ENCODE results near the gene ORC1.
"Not testable (repeated sequence)": the region's sequence is repeated elsewhere in the genome, so short reads cannot be mapped to it uniquely, and the experiment has no call there.

ORC1 gene

DNA sequence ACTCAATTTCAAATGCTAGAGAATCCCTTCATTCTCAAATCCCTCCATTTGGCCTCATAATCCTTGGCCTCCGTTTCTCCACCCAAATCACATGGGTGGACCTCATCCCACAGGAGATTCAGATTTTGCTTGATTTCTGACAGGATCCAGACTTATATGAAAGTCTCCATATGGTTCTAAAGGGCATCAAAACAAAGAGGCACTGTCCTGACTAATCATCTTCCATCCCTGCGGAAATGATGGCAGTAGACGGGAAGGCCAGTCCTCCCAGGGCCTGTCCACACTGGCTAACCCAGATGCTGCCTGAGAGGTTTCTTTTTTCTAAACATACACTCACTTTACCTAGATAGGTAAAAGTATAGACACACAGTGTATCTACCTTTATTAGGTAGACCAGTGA, 18.8 kb downstream of the ORC1 start:
- no peak for DNase-seq (ENCODE audit: low read depth)

DNA sequence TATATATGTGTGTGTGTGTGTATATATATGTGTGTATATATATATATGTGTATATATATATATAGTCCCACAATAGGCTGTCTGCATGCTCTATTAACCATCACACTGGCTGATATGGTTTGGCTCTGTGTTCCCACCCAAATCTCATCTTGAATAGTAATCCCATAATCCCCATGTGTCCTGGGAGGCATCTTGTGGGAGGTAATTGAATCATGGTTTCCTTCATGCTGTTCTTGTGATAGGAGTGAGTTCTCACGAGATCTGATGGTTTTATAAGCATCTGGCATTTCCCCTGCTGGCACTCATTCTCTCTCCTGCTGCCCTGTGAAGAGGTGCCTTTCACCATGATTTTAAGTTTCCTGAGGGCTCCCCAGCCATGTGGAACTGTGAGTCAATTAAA, 34.4 kb downstream of the ORC1 start:
- DNase-seq (ENCODE audit: low read depth), result not testable (repeated sequence)

DNA sequence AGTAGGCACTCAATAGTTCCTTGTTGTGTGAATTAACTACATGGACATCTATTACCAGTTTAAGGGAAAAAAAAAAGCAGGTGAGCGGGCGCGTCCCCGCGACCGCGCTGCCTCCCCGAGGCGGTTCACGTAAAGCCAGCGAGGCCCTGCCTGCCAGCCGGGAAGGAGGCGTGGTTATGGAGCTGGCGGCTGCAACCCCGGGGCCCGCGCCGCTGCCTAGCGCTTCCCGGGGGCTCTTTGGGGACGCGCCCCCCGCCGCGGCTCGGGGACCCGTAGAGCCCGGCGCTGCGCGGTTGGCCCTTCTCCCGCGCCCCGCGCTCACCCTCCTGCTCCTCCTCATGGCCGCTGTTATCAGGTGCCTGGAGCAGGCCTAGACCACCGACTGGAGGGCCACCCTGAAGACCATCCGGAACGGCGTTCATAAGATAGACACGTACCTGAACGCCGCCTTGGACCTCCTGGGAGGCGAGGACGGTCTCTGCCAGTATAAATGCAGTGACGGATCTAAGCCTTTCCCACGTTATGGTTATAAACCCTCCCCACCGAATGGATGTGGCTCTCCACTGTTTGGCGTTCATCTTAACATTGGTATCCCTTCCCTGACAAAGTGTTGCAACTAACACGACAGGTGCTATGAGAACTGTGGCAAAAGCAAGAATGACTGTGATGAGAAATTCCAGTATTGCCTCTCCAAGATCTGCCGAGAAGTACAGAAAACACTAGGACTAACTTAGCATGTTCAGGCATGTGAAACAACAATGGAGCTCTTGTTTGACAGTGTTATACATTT, 35.6 kb downstream of the ORC1 start:
- DNase-seq (ENCODE audit: low read depth), result peak; percentile 49

DNA sequence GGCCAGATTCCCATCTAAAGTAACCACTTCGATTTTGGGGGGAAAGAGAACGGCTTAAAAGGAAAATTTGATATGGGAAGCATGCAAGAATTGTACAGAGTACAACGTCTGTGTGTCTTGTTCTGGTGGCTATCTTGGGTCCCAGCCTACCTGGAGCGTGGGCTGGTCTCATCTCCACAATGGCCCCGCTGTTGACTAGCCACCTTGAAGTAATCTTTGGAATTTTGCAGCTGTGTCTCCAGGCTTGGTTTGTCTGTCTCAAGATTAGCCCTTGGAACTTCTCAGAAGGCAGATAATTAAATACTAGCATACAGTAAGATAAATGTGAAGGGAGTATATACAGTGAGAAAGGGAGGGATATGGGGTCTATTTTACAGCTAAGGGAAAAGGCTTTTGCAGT, 37.0 kb downstream of the ORC1 start:
- DNase-seq (ENCODE audit: low read depth), result no peak

DNA sequence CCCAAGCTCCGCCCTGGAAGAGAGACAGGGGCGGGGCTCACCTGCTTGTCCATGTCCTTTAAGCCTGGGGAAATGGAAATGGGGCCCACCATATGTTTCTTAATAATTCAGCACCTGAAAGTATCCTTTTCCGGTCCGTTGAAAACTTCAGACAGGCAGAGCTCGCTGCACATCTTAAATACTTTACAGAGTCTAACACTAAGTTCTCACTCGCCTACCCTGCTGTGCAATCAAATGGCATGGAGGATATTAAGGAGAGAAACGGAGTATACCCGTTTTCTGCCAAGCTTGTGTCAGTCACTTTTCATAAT, 37.8 kb downstream of the ORC1 start:
- DNase-seq (ENCODE audit: low read depth), result no peak

DNA sequence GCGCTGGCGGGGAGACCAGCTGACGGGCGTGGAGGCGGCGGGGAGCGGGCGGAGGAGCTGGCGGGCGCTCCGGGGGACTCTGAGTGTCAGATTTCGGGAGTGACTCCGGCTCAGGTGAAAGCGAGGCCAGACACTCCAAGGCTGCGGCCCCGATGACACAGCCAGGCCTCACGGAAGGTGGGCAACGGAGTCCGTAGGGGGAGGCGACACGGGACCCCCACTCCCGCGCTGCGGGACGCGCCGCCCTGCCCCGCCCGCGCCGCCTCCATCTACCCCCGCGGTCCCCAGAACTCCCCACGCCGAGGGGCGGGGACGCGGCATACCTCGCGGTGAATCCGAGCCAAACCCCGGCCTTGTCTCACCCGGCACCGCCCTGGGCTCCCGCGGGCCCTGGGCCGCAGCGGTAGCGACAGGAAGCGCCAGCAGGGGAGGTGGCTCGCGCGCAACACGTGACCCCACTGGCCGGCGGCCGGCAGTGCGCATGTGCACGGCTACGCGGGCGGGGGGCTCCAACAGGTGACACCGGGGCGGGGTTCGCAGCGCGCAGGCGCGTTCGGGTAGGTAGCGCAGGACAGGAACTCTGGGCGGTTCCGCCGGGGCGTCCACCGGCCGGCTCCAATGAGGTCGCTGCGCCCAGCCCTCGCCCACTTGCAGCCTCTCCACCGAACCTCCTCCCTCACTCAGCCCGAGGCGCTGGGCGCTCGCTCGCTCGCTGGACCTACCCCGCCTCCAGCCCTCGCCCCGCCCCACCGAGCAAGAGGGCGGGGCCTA, 38.3 kb downstream of the ORC1 start, which contains the start of gene CC2D1B:
Gene CC2D1B, minus strand, starts transcription at position 460 of the 771 bp plus-strand sequence. CDS start 1,585 bp downstream, outside the sequence.
- peak; percentile 98 for DNase-seq (ENCODE audit: low read depth)

DNA sequence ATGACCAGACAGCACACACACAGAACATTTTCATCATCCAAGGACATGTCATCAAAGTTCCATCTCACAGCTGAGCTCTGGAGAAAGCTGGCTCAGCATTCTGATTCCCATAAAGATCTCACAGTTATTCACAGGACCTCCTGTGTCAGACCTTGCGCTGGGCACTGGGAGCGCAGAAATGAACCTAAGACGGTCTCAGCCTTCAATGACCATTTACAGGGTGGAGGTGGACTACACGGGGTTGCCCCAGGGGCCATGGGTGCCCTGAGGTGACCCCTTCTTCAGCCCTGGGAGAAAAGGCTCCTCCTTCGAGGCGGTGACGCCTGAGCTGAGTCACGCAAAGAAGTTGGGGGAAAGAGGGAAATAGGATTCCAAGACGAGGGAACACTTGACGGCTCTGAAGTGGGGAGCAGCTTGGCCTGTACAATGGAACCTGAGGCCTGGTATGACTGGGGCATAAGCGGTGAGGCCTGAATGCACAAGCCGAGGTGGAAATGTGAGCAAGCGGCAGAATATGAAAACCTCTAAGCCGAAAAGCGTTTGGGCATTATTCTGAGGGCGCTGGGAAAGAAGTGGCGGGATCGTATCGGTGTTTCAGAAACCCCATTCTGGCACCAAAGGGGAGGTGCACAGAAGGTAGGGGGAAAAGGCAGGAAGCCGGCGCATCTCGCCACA, 39.0 kb downstream of the ORC1 start:
- DNase-seq (ENCODE audit: low read depth), result peak; percentile 66

DNA sequence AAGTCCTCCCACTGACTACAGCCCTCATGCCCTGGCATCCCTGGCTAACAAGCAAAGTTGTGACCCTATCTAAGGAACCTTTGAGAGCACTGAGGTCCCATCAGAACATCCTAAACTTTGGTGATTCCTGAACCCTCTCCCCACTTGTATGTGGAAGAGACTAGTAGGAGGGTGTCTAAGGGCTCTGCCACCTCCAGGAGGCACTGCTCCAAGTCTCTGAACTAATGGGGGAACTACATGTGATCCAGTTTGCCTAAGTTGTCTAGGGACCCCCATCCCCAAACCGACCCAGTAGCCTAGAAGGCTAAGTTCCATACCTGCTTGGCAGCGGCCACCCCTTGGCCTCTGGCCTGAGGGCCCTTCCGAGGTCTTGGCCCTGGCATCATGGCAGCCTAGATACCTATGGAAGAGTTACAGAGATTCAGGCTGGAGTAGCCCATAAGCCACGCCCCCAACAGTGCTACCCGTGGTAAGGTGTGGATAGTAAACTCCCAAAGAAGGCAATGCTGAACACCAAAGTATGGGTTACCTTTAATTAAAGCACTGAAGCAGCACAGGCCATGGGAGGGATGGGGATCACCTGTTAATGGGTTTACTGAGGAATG, 39.9 kb downstream of the ORC1 start:
- no peak for DNase-seq (ENCODE audit: low read depth)

DNA sequence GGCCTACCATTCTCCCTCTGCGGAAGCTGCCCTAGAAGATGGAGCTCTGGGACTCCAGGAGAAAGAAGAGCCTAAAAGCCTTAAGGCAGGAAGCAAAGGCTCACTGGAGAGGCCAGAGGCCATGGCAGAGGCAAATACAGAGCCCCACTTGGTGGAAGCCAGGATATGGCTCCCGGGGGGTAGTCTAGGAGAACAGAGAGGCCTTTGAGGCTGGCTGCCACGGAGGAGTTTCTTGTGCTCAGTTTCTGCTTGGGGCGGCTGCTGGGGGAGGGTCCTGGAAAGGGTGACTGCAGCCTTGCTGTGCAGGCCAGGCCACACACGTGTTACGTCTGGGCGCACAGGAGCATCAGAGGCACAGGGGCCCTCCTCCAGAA, 43.6 kb downstream of the ORC1 start:
- no peak for DNase-seq (ENCODE audit: low read depth)

DNA sequence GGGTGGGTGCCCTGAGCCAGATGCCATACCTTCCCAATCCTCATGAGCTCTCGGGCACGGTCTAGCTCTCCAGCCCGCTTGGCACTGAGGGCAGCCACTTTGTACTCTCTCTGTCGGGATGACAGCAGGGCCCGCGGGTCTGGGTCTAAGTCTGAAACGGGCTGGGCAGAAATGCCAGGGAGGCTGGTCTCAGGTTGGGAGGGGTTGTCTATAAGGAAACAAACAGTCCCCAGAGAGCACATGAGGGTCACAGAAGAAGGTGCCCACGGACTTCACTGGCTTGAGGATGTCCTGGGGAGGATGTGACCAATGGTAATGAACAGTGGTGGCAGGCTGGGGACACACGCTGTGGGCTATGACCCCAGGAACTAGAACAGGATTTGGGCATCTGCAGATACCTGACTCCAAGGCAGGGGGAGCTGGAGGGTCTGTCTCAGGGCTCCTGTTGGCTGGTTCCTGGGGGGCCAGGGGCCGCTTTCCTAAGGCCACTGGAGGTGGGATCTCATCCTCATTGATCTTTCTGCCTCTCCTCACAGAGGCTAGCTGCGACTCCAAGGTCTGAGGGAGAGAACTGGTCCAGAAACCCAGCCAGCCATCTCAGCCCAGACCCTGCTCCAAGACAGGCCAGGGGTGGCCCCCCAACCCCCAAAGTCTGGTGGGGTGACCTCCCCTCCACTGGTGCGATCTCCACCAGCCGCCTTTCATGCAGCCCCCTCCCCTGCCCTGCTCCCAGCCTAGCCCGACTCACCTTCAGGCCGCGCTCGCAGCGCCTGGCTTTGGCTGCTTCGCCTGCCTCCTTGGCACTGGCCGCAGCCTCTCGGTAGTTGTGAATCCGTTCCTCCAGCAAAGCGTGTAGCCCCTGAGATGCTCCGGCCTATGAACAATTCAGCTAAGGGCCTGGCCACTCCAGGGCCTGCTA, 44.3 kb downstream of the ORC1 start:
- no peak for DNase-seq (ENCODE audit: low read depth)

DNA sequence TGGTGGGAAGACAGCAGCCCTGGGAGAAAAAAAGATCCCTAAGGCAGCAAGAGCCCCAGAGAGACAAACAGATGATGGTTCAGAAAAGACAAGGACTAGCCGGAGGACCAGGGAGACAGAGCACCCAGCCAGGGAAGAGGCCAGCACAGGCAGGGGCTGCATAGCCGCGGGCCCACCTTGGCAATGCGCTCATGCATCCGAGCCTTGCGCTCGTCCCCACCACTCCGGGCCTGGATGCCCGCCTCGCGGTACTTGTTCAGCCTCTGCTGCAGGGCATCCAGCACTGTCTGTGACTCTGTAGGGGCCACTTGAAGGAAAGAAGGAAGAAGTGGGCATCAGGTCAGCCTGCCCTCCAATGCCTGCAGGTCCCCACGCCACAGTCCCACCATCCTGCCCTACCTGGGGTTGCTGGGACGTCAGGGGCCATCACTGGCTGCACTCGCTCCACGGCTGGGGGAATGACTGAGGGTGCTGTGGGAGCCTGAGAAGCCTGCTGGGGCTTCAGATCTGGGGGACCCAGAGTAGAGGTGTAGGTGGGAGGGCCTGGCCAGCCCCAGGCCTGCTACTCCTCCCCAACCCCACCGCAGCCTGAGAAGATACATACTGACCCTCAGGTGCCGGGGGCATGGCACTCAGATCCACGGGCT, 45.2 kb downstream of the ORC1 start:
- no peak for DNase-seq (ENCODE audit: low read depth)

DNA sequence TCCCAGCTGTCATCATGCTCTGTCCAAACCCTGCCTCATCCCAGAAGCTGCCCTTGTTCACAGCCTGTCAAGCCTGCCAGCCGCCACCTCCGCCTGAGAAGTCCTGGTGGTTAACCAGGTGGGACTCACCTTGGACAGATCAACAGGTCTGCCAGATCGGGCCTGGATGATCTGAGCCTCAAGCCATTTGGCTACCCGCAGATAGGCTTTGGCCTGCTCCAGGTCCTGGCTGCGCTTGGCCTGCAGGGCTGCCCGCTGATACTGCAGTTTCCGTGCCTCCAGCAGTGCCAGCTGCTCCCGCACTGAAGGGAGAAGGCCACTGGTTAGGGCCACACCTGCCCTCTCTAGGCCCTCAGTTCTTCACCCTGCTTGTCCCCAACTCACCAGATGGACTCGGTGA, 46.8 kb downstream of the ORC1 start:
- DNase-seq (ENCODE audit: low read depth), result no peak

DNA sequence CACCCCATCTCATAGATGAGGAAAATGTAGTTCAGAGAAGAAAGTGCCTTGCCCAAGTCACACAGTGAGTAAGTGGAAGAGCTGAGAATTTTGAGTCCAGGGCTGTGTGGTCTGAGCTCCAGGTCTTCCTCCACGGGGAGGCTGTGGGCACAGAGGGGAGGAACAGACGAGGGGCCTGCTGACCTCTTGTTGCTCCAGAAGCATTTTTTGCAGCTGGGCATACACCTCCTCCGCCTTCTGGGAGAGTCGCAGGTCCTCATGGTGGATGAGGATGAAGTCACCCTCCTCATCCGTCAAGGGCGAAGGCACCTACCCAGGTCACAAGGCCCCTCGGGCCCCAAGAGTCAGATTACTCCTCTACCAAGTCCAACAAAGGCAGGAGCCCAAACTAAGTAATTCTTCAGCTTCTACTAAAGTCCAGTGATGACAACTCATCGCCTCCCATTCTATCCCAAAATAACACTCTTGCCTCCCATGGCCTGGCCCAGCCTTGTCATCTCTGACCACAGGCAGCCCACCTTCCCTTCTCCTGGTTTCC, 47.3 kb downstream of the ORC1 start:
- no peak for DNase-seq (ENCODE audit: low read depth)

DNA sequence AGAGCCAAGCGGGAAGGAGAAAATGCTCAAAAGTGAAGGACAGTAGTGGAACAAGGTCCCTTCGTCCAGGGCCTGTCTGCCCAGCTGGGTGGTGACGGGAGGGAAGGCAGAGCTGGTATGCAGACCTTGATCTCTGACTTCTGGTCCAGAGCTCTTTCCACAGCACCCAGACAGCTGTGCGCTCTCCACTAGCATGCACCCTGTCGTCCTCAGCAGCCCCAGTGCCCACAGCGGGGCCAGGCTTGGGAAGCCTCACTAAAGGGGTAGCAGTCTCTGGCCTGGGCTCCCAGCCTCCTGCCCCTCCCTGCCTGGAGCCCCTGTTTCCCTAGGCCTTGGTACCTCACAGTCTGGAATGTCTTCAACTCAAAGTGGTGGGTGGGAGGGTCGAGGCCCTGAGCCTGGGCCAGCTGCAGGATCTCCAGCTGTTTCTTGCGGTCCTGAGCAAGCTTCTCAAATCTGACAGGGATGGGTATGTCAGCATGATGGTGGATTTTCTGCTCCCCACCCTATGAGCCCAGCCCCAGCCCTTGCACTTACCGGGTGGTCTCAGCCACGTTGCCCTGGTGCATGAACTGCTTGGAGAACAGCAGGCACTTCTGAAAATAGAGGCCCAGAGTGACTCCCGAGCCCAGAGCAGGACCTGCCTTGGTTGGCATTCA, 48.2 kb downstream of the ORC1 start:
- DNase-seq (ENCODE audit: low read depth), result no peak

DNA sequence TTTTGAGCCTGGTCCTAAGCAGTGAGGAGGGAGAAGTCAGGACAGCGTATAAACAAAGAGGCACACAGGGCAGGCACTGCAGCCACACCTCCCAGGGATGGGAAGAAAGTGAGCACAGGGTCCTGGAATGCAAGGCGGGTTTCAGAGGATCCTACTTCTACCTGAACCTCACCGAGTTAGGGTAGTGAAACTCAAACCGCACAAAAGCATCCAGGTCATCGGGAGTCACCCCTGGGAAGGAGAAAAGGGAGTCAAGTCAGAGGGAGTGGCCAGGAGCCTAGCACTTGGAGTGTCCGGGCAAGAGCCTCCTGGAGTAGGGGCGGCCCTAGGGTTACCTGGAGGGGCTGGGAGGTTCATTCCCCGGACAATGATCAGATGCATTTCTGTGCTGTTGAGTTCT, 48.8 kb downstream of the ORC1 start:
- no peak for DNase-seq (ENCODE audit: low read depth)

DNA sequence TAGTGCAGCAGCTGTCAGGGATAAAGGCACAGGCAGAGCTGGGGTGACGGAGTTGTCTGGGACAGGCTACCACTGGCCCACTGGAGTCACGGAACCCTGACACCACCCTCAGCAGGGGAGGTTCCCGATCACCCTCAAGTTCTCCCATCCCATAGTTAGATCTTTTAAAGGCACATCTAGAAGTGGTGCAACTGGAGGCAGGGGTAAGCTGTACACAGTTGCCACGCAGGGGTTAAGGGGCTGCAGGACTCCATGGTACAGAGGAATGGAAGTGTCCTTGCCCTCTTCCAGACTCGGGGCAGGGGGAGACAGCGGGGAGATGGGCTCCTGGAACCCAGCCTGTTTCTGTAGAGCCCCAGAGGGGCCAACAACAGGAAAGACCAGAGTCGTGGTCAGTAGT, 51.5 kb downstream of the ORC1 start:
- no peak for DNase-seq (ENCODE audit: low read depth)

DNA sequence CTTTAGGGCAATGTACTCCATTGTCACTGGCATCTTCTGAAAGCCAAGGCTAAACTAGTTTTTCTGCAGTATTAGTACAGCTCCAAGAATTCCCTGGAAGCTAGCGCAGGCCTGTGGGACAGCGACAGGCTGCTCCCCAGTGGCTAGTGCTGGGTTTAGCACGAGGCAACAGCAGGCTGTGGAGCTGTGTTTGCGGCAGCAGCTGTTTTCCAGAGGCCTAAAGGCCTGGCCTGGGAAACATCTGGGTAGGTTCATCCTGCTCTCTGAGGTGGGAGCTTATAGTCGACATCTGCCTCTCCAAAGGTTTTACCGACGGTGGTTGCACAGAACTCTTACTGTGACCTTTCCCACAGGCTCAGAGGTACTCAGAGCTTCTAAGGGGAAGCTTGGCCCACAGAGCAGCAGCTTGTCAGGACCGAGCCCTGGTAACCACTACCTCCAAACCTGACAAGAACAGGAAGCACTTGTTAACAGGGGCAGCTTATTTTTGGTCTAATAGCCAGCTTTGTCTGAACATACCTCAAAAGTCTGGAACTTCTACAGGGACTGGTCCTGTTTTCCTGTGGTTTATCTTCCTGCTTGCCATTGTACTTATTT, 55.4 kb downstream of the ORC1 start:
- DNase-seq (ENCODE audit: low read depth), result peak; percentile 49

DNA sequence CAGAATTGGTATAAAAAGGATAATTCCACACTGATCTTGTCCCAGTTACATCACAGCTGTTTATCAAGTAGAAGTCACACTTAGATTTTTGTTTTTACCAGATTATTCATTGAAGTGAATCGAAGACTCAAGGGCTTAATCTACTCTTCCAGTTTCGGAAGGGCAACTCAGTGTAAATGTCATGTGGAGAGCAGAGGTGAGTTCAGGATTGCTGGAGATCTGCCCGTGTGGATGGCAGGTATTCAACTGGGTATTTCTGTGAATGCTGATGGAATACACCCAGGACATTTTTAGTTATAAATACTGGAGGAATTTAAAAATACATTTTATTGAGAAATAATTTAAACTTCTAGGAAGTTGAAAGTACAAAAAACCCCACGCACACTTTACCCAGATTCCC, 57.6 kb downstream of the ORC1 start:
- DNase-seq (ENCODE audit: low read depth), result no peak

DNA sequence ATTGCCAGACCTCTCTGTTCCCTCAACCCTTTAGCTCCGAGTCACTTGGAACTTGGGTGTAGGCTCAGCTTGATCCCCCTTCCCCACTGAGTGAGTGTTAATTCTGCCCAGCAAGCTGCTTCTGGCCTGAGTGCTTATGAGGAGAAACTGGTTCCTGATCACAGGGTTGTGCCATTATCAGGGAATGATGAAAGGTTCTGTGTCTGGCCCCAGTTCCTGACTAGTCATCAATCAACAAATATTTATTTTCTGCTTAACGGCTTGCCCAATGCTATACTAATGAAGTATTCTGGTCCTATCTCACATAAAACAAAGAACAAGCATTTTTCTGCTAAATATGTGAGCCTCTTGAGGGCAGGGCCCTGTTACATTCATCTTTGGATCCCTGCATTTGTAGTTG, 59.0 kb downstream of the ORC1 start:
- no peak for DNase-seq (ENCODE audit: low read depth)

DNA sequence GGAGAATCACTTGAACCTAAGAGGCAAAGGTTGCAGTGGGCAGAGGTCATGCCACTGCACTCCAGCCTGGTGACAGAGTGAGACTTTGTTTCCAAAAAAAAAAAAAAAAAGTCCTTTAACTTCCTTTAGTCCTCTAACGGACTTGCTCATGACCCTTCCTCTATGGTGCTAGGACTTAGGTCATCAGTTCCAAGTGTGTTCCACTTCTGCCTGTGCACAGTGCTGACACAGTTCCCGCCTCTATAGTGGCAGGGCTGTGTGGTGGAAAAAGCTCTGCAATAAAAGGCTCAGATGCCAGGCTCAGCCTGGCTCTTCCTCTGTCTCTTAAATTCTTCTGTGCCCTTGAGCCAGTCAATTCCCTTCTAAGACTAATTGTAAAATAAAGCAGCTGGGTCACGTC, 60.2 kb downstream of the ORC1 start:
- no peak for DNase-seq (ENCODE audit: low read depth)

Measured in iris pigment epithelial cell (primary cell).